Skeletal muscle satellite cell (primary cell): ENCODE data around the gene KHDRBS1.
"Not testable (repeated sequence)": the region's sequence is repeated elsewhere in the genome, so short reads cannot be mapped to it uniquely, and the experiment has no call there.

Experiments
- H3K27me3 ChIP-seq: 2 replicates; pipeline ENCODE4 v1.7.0; 2013; ENCODE audit warnings: low read length; ENCODE audit not compliant: control insufficient read depth, insufficient read depth
- H3K36me3 ChIP-seq: 2 replicates; pipeline ENCODE4 v1.7.0; 2013; ENCODE audit warnings: mild to moderate bottlenecking, control low read depth, low read length; ENCODE audit not compliant: insufficient read depth
- H3K4me1 ChIP-seq: 2 replicates; pipeline ENCODE4 v1.7.0; 2013; ENCODE audit warnings: low read length; ENCODE audit not compliant: control insufficient read depth, insufficient read depth
- H3K4me2 ChIP-seq: 2 replicates; pipeline ENCODE4 v1.7.0; 2013; ENCODE audit warnings: mild to moderate bottlenecking, low read length
- H3K4me3 ChIP-seq: 2 replicates; pipeline ENCODE4 v1.7.0; 2013; ENCODE audit warnings: low read length
- H3K9ac ChIP-seq: 2 replicates; pipeline ENCODE4 v1.7.0; 2013; ENCODE audit warnings: mild to moderate bottlenecking, low read depth, low read length, moderate library complexity
- H3K9me3 ChIP-seq: replicated peaks from 2 replicates; pipeline ENCODE4 v1.7.0; 2013; ENCODE audit warnings: mild to moderate bottlenecking, control low read depth, low read length

KHDRBS1 gene

GRCh38 chr1:32014948-32015273 lies 1.2 kb downstream of the KHDRBS1 start:
- Histone ChIP-seq H3K27me3 (no peaks in the 10 kb centered on the region), H3K9ac (peak overlapping the region; percentile 99), H3K4me2 (peak overlapping the region; percentile 89), H3K36me3 (peaks cover 8% of the 10 kb centered on the region), H3K9me3 (no peaks in the 10 kb centered on the region), H3K4me1 (peaks cover 35% of the 10 kb centered on the region), H3K4me3 (peak overlapping the region; percentile 83)

GRCh38 chr1:32020339-32020738 lies 6.7 kb downstream of the KHDRBS1 start:
- Histone ChIP-seq H3K9me3 (no peaks in the 10 kb centered on the region), H3K9ac (no peak overlapping the region), H3K4me3 (no peak overlapping the region), H3K27me3 (no peaks in the 10 kb centered on the region), H3K36me3 (peaks cover 17% of the 10 kb centered on the region), H3K4me1 (peaks cover 39% of the 10 kb centered on the region), H3K4me2 (peak overlapping the region; percentile 18)

GRCh38 chr1:32021574-32022018 lies 7.9 kb downstream of the KHDRBS1 start:
- H3K27me3 ChIP-seq, H3K4me3 ChIP-seq, H3K9ac ChIP-seq, H3K9me3 ChIP-seq, H3K4me2 ChIP-seq: not testable (repeated sequence)
- peaks cover 14% of the 10 kb centered on the region for H3K36me3 ChIP-seq
- H3K4me1 ChIP-seq: peaks cover 27% of the 10 kb centered on the region

- no peaks in the 10 kb centered on the region for H3K9me3 ChIP-seq
- H3K4me3 ChIP-seq: no peak overlapping the region
- no peaks in the 10 kb centered on the region for H3K27me3 ChIP-seq
- peaks cover 24% of the 10 kb centered on the region for H3K4me1 ChIP-seq
- H3K36me3 ChIP-seq: peaks cover 12% of the 10 kb centered on the region
- H3K4me2 ChIP-seq: no peak overlapping the region
- H3K9ac ChIP-seq: no peak overlapping the region
Measured at GRCh38 chr1:32023351-32023750, 9.7 kb downstream of the KHDRBS1 start.

- Histone ChIP-seq H3K4me2 (no peak overlapping the region), H3K9ac (no peak overlapping the region), H3K27me3 (no peaks in the 10 kb centered on the region), H3K4me1 (peaks cover 7% of the 10 kb centered on the region), H3K36me3 (peaks cover 21% of the 10 kb centered on the region), H3K9me3 (no peaks in the 10 kb centered on the region), H3K4me3 (no peak overlapping the region)
Measured at GRCh38 chr1:32025515-32025914, 11.8 kb downstream of the KHDRBS1 start.

- Histone ChIP-seq H3K4me2 (no peak overlapping the region), H3K9ac (no peak overlapping the region), H3K4me1 (peaks cover 22% of the 10 kb centered on the region), H3K9me3 (no peaks in the 10 kb centered on the region), H3K27me3 (no peaks in the 10 kb centered on the region), H3K4me3 (no peak overlapping the region), H3K36me3 (peaks cover 41% of the 10 kb centered on the region)
Measured at GRCh38 chr1:32028746-32029145, 15.1 kb downstream of the KHDRBS1 start.

- Histone ChIP-seq H3K4me2 (peak overlapping the region; percentile 65), H3K4me1 (peaks cover 22% of the 10 kb centered on the region), H3K9me3 (no peaks in the 10 kb centered on the region), H3K27me3 (no peaks in the 10 kb centered on the region), H3K36me3 (peaks cover 55% of the 10 kb centered on the region), H3K4me3 (peak overlapping the region; percentile 41), H3K9ac (peak overlapping the region; percentile 49)
Measured at GRCh38 chr1:32031578-32032274, 18.1 kb downstream of the KHDRBS1 start.

- Histone ChIP-seq H3K9ac (peak overlapping the region; percentile 49), H3K4me2 (peak overlapping the region; percentile 65), H3K27me3 (no peaks in the 10 kb centered on the region), H3K9me3 (no peaks in the 10 kb centered on the region), H3K4me1 (peaks cover 22% of the 10 kb centered on the region), H3K36me3 (peaks cover 61% of the 10 kb centered on the region), H3K4me3 (peak overlapping the region; percentile 41)
Measured at GRCh38 chr1:32032275-32032615, 18.6 kb downstream of the KHDRBS1 start.

GRCh38 chr1:32035119-32035518 lies 21.5 kb downstream of the KHDRBS1 start:
- H3K4me1 ChIP-seq: peaks cover 20% of the 10 kb centered on the region
- H3K4me3 ChIP-seq: no peak overlapping the region
- no peak overlapping the region for H3K4me2 ChIP-seq
- no peaks in the 10 kb centered on the region for H3K9me3 ChIP-seq
- no peak overlapping the region for H3K9ac ChIP-seq
- H3K27me3 ChIP-seq: no peaks in the 10 kb centered on the region
- peaks cover 82% of the 10 kb centered on the region for H3K36me3 ChIP-seq

- Histone ChIP-seq H3K36me3 (peaks cover 49% of the 10 kb centered on the region), H3K4me3 (no peak overlapping the region), H3K4me2 (no peak overlapping the region), H3K27me3 (no peaks in the 10 kb centered on the region), H3K9me3 (no peaks in the 10 kb centered on the region), H3K9ac (no peak overlapping the region), H3K4me1 (no peaks in the 10 kb centered on the region)
Measured at GRCh38 chr1:32040711-32041110, 27.0 kb downstream of the KHDRBS1 start.

GRCh38 chr1:32042330-32042729 lies 28.7 kb downstream of the KHDRBS1 start:
- H3K4me1 ChIP-seq: no peaks in the 10 kb centered on the region
- no peaks in the 10 kb centered on the region for H3K9me3 ChIP-seq
- H3K27me3 ChIP-seq: no peaks in the 10 kb centered on the region
- H3K4me3 ChIP-seq: no peak overlapping the region
- peaks cover 49% of the 10 kb centered on the region for H3K36me3 ChIP-seq
- no peak overlapping the region for H3K4me2 ChIP-seq
- no peak overlapping the region for H3K9ac ChIP-seq

- Histone ChIP-seq H3K4me1 (no peaks in the 10 kb centered on the region), H3K9ac (no peak overlapping the region), H3K27me3 (no peaks in the 10 kb centered on the region), H3K36me3 (peaks cover 47% of the 10 kb centered on the region), H3K4me2 (no peak overlapping the region), H3K4me3 (no peak overlapping the region), H3K9me3 (no peaks in the 10 kb centered on the region)
Measured at GRCh38 chr1:32044234-32044633, 30.6 kb downstream of the KHDRBS1 start.
